Caco-2 (cell line): ENCODE data around the gene ZNF527. TPM values are rescaled to one million over a fixed set of nuclear protein-coding genes. Genes with fewer than 3 reads are reported as not detected.
"Not testable (repeated sequence)": the region's sequence is repeated elsewhere in the genome, so short reads cannot be mapped to it uniquely, and the experiment has no call there.

Source experiments
- BruUV-seq: library from RNA; stranded (reverse); fragments of 400-500 nt; replicated peaks from 2 replicates; lab custom pipeline; 2021; lab: Mats Ljungman, UMichigan
- CTCF ChIA-PET: fragments of 300-600 bp; sonication (Branson Sonifier 250); formaldehyde crosslinking; loops from one replicate; lab custom pipeline; 2022; ENCODE audit warnings: antibody characterized with exemption; lab: Charles Lee
- POLR2A ChIA-PET: fragments of 300-600 bp; sonication (Branson Sonifier 250); formaldehyde crosslinking; loops from one replicate; lab custom pipeline; 2022; ENCODE audit warnings: antibody characterized with exemption; lab: Charles Lee
- DNase-seq, 2 experiments: peaks; one replicate each; pipeline versions ENCODE4 v3.0.0 to v3.0.0-alpha.2; 2020 to 2022
- H3K27me3 ChIP-seq: replicated peaks from 2 replicates; pipeline ENCODE4 v1.6.0; 2011; ENCODE audit warnings: low read length; ENCODE audit not compliant: control insufficient read depth, insufficient read depth
- H3K36me3 ChIP-seq: 2 replicates; pipeline ENCODE4 v1.5.1; 2011; ENCODE audit warnings: low read length; ENCODE audit not compliant: control insufficient read depth, insufficient read depth
- H3K4me1 ChIP-seq: fragments of 250-450 bp; sonication (Bioruptor Pico); 2 replicates; pipeline ENCODE4 v1.5.1; 2020; ENCODE audit warnings: mild to moderate bottlenecking
- H3K4me3 ChIP-seq: 2 replicates; pipeline ENCODE4 v1.5.1; 2011; ENCODE audit warnings: low read depth, mild to moderate bottlenecking, control low read depth, low read length
- H3K9me3 ChIP-seq: fragments of 250-450 bp; sonication (Bioruptor Pico); 2 replicates; pipeline ENCODE4 v1.5.1; 2020; ENCODE audit warnings: mild to moderate bottlenecking, moderate library complexity
- H3K27ac Mint-ChIP-seq: one replicate; pipeline ENCODE4 v1.8.0; 2022; ENCODE audit warnings: mixed read lengths; ENCODE audit not compliant: unreplicated experiment
- H3K27me3 Mint-ChIP-seq: one replicate; pipeline ENCODE4 v1.8.0; 2022; ENCODE audit warnings: mixed read lengths; ENCODE audit not compliant: insufficient read depth, unreplicated experiment
- H3K36me3 Mint-ChIP-seq: one replicate; pipeline ENCODE4 v1.8.0; 2022; ENCODE audit warnings: mild to moderate bottlenecking, mixed read lengths; ENCODE audit not compliant: insufficient read depth, unreplicated experiment
- H3K4me1 Mint-ChIP-seq: one replicate; pipeline ENCODE4 v1.8.0; 2022; ENCODE audit warnings: low read depth, mixed read lengths; ENCODE audit not compliant: unreplicated experiment
- H3K4me3 Mint-ChIP-seq: one replicate; pipeline ENCODE4 v1.8.0; 2022; ENCODE audit warnings: mild to moderate bottlenecking, moderate library complexity, mixed read lengths; ENCODE audit not compliant: unreplicated experiment
- H3K9me3 Mint-ChIP-seq: one replicate; pipeline ENCODE4 v1.8.0; 2022; ENCODE audit warnings: mixed read lengths; ENCODE audit not compliant: unreplicated experiment
- CTCF ChIP-seq, 2 experiments: fragments of 200-600 bp in 1 of 2; IDR thresholded peaks; 1 replicate in 1 of 2; 2 replicates in 1 of 2; pipeline versions ENCODE4 v1.5.1 to v1.8.0; 2011 to 2022; ENCODE audit warnings: antibody characterized with exemption in 1 of 2, control low read depth in 1 of 2, inconsistent platforms in 1 of 2, low read depth in 1 of 2, low read length in 1 of 2, mild to moderate bottlenecking in 1 of 2, moderate library complexity in 1 of 2; ENCODE audit not compliant: insufficient read depth in 1 of 2, severe bottlenecking in 1 of 2, unreplicated experiment in 1 of 2
- intact Hi-C: fragments of 100-400 bp; cut with micrococcal nuclease; formaldehyde crosslinking; loops from one replicate; pipeline ENCODE4 v1.10.0; 2022; ENCODE audit not compliant: unreplicated experiment
- total RNA-seq: library from RNA; stranded (reverse); gene quantifications from 2 replicates; pipeline ENCODE4 v1.2.3, GENCODE V29; 2022

The ZNF527 gene
- total RNA-seq, 1 experiment from 2014 or later, result 0.88 TPM

DNA sequence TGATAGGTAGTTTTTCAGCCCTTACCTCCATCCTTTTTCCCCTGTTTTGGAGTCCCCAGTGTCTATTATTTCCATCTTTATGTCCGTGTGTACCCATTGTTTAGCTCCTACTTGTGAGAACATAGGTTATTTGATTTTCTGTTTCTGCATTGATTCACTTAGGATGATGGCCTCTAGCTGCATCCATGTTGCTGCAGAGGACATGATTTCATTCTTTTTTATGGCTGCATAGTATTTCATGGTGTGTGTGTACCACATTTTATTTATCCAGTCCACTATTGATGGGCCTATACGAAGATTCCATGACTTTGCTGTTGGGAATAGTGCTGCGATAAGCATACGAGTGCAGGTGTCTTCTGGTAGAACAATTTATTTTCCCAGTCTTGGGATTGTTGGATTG, 15.0 kb upstream of the ZNF527 start:
- ChIA-PET POLR2A (no interaction called here), CTCF (no interaction called here)
- Histone ChIP-seq H3K4me1 (no peaks in the 10 kb centered on the region), H3K36me3 (no peaks in the 10 kb centered on the region), H3K4me3 (no peak overlapping the region), H3K27me3 (no peaks in the 10 kb centered on the region), H3K9me3 (peaks cover 46% of the 10 kb centered on the region)
- Mint-ChIP-seq H3K27me3 (no peaks in the 10 kb centered on the region), H3K9me3 (peaks cover 78% of the 10 kb centered on the region), H3K4me1 (no peaks in the 10 kb centered on the region), H3K36me3 (peaks cover 6% of the 10 kb centered on the region), H3K27ac (no peak overlapping the region), H3K4me3 (no peak overlapping the region)
- intact Hi-C loops, result no loop called here
- no peak for TF ChIP-seq CTCF (IDR thresholded peaks at IDR 0.05; ENCODE audit: insufficient read depth in 1 of 2, low read depth in 1 of 2, low read length in 1 of 2, severe bottlenecking in 1 of 2, unreplicated experiment in 1 of 2)
- DNase-seq, result no peak
- no TSS peak for BruUV-seq

DNA sequence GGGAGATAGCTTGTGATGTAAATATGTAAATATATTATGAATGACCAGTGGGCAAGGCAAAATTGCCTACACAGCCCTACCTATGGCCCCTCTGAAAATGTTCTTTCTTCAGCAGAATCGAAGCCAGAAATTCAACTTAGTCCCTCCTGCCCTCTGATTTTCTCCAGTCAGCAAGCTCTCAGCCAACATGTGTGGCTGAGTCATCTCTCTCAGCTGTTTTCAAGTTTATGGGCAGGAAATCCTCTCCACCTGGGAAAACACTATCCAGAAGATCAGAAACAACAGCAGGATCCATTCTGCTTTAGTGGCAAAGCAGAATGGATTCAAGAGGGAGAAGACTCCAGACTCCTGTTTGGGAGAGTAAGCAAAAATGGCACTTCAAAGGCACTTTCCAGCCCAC, 8.9 kb upstream of the ZNF527 start:
- CTCF ChIA-PET, result no interaction called here
- Histone ChIP-seq H3K4me3 (no peak overlapping the region), H3K36me3 (no peaks in the 10 kb centered on the region), H3K9me3 (peaks cover 44% of the 10 kb centered on the region), H3K27me3 (no peaks in the 10 kb centered on the region), H3K4me1 (no peaks in the 10 kb centered on the region)
- H3K27me3 Mint-ChIP-seq, result no peaks in the 10 kb centered on the region
- peaks cover 69% of the 10 kb centered on the region for H3K9me3 Mint-ChIP-seq
- H3K36me3 Mint-ChIP-seq, result peaks cover 29% of the 10 kb centered on the region
- no peak overlapping the region for H3K27ac Mint-ChIP-seq
- BruUV-seq, result no TSS peak
- no peaks in the 10 kb centered on the region for H3K4me1 Mint-ChIP-seq
- H3K4me3 Mint-ChIP-seq, result no peak overlapping the region
- no peak for DNase-seq
- intact Hi-C loops, result no loop called here
- POLR2A ChIA-PET, result no interaction called here
- TF ChIP-seq CTCF (IDR thresholded peaks at IDR 0.05; ENCODE audit: insufficient read depth in 1 of 2, low read depth in 1 of 2, low read length in 1 of 2, severe bottlenecking in 1 of 2, unreplicated experiment in 1 of 2), result no peak

GRCh38 chr19:37362733-37363132, 8.2 kb upstream of the ZNF527 start:
- peaks cover 63% of the 10 kb centered on the region for H3K9me3 Mint-ChIP-seq
- peaks cover 29% of the 10 kb centered on the region for H3K36me3 Mint-ChIP-seq
- Histone ChIP-seq H3K4me1 (no peaks in the 10 kb centered on the region), H3K27me3 (no peaks in the 10 kb centered on the region), H3K9me3 (peaks cover 44% of the 10 kb centered on the region), H3K36me3 (no peaks in the 10 kb centered on the region), H3K4me3 (no peak overlapping the region)
- BruUV-seq, result no TSS peak
- peak in 1 of 2 experiments; percentile 12 for DNase-seq
- H3K4me1 Mint-ChIP-seq, result no peaks in the 10 kb centered on the region
- TF ChIP-seq CTCF (IDR thresholded peaks at IDR 0.05; ENCODE audit: insufficient read depth in 1 of 2, low read depth in 1 of 2, low read length in 1 of 2, severe bottlenecking in 1 of 2, unreplicated experiment in 1 of 2), result no peak
- POLR2A ChIA-PET, result no interaction called here
- H3K4me3 Mint-ChIP-seq, result no peak overlapping the region
- H3K27ac Mint-ChIP-seq, result no peak overlapping the region
- CTCF ChIA-PET, result no interaction called here
- H3K27me3 Mint-ChIP-seq, result no peaks in the 10 kb centered on the region
- intact Hi-C loops, result no loop called here

DNA sequence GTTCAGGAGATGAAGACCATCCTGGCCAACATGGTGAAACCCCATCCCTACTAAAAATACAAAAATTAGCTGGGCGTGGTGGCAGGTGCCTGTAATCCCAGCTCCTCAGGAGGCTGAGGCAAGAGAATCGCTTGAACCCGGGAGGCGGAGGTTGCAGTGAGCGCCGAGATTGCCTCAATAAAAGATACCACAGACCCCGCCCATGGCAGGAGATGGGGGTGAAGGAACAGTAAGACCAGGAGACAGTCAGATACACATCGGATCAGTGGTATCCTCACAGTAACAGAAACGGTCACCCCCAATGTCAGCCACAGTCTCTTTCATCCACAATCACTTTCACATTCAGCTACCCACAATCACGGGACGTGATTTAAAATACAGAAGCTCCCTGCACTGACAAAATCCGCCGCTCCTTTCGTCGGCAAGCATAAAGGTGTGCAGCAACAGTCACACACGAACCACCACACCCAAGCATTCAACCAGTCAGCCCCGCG, 466 bp upstream of the ZNF527 start:
- H3K9me3 Mint-ChIP-seq, result peaks cover 30% of the 10 kb centered on the region
- not testable (repeated sequence) for BruUV-seq, DNase-seq, H3K4me1 Mint-ChIP-seq, H3K4me1 ChIP-seq, H3K27me3 ChIP-seq, H3K27me3 Mint-ChIP-seq, H3K36me3 ChIP-seq
- ChIA-PET CTCF (interaction anchor here (0.6 to 0.7 kb wide), 3 partner anchors 13 to 312 kb away, joined by 3 read pairs; a partner anchor contains a TSS), POLR2A (interaction anchor here (0.6 to 1.1 kb wide), 12 partner anchors 28 to 1159 kb away, joined by 3 to 7 read pairs (median 4); partner anchors contain the start of genes ZFP30, ZNF146, ZNF420 and ZNF540)
- Histone ChIP-seq H3K4me3 (peak overlapping the region; percentile 57), H3K9me3 (peaks cover 30% of the 10 kb centered on the region)
- intact Hi-C loops, result loop anchor here (2.0 to 5.0 kb wide), 4 partner anchors 36 to 407 kb away; partner anchors contain the start of genes ZNF420 and ZNF573
- H3K36me3 Mint-ChIP-seq, result peaks cover 14% of the 10 kb centered on the region
- H3K27ac Mint-ChIP-seq, result peak overlapping the region; percentile 94
- H3K4me3 Mint-ChIP-seq, result peak overlapping the region; percentile 88
